CD4-positive, alpha-beta T cell treated with Interleukin-6 at 100 ng/mL for 8 hours (primary cell): Measurements from ENCODE around the gene SKOR1.

Experiments used
- DNase-seq: peaks from one replicate; pipeline ENCODE4 v3.0.0-alpha.2; 2020; ENCODE audit warnings: mixed read lengths, low spot score

The SKOR1 gene

GRCh38 chr15:67794832-67795574 is 30.3 kb upstream of the SKOR1 start:
- no peak for DNase-seq

GRCh38 chr15:67796196-67797127 is 28.8 kb upstream of the SKOR1 start:
- DNase-seq, result no peak

DNA sequence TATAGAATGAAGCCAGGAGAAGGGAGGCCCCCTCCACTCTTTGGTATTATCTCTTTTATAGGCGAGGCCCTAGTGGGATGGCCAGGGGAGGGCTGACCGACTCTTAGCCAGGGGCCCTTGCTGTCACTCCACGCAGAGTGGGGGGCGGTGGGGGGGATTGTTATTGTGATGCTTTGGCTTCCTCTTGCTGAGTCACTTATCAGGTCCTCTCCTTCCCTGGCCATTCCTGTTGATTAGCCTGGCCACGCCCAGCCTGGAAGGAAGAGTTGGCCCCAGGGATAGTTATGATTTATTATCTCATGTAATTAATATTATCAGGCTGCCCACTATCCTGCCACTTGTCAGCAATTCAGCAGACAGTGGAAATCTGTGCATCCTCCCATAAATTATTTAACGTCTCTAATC is 25.5 kb upstream of the SKOR1 start:
- no peak for DNase-seq

DNA sequence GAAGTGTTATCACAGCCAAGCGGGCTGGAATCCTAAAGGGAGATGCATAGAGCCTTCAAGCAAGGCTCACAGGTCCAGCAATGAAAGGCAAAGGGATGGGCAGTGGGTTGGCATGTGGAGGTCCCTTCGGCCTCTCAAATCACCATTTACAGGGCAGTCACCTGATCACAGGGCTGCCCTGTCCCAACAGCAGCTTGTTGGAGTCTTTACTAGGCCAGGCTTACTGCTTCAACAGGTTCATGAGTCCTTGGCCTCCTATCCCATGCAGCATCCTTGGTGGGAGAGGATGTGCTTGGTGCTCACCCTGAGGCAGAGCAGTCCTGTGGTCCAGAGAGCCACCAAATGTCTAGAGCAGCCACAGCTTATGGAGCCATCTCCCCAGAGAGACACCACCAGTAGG is 24.2 kb upstream of the SKOR1 start:
- no peak for DNase-seq

- no peak for DNase-seq
Measured at GRCh38 chr15:67801926-67802914, 23.1 kb upstream of the SKOR1 start.

GRCh38 chr15:67803299-67803698 is 22.0 kb upstream of the SKOR1 start:
- DNase-seq, result no peak

DNA sequence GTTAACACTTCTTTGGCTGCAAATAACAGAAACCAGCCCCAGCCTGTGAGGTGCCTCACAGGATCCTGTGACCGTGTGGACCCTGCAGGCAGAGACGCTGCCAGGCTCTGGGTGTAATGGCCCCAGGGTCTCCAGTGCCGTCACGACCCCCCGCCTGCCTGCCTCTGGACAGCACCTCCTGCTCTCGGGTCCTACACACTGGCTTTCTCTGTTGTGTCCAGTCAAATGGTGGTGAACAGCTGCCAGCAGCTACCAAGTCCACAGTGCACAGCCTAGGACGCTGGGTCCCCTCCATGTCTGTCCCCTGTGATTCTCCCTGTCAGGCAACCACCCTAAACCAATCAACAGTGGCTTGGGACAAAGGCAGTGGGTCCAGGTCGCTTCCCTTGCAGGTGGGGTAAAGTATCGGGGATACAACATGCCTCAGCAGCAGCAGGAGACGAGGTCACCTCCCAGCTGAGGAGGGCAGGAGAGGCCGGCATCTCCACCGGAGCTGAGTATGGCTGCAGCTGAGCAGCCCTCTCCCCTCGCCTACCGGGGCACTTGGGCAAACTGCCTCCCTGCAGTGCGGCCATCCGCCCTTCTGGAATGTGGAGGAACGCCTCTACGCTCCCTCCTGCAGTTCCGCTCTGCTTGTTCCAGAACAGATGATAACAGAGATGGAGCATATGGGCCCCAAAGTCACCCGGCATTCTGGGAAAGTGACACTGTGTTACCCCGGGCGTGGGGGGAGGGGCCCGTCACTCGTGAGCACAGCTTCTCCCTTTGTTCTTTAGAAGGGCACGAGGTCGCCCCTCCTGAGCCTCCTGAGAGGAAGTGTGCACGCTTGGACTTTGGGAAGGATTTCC is 21.1 kb upstream of the SKOR1 start:
- DNase-seq, result no peak

DNA sequence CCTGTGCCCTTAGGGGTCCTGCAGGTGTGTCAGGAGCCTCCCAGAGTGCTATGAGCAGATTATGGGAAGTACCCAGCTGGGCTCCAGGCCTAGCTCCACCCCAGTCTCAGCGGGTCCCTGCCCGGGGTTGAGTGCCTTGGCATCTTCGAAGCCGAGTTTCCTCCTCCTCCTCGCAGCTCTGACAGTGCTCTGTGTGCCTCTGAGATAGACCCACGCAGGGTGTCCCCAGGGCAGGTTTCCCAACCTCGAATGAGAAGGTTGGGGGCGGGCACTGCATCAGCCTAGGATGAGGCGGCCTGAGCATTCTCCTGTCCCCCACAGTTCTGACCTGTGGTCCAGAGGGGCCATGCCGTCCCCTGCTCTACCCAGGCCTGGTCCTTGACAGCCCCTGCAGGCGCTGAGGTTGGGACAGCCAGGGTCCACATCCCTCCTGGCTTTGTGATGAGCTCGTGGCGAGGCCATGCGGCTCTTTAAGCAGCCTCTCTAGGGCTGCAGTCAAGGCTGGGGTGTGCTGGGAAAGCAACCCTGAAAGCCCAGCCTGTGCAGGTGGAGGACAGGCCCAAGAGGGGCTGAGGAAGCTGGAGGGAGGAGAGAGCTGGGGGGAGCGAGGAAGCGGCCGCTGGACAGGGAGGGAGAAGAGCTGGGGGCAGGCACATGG is 20.2 kb upstream of the SKOR1 start:
- no peak for DNase-seq

DNA sequence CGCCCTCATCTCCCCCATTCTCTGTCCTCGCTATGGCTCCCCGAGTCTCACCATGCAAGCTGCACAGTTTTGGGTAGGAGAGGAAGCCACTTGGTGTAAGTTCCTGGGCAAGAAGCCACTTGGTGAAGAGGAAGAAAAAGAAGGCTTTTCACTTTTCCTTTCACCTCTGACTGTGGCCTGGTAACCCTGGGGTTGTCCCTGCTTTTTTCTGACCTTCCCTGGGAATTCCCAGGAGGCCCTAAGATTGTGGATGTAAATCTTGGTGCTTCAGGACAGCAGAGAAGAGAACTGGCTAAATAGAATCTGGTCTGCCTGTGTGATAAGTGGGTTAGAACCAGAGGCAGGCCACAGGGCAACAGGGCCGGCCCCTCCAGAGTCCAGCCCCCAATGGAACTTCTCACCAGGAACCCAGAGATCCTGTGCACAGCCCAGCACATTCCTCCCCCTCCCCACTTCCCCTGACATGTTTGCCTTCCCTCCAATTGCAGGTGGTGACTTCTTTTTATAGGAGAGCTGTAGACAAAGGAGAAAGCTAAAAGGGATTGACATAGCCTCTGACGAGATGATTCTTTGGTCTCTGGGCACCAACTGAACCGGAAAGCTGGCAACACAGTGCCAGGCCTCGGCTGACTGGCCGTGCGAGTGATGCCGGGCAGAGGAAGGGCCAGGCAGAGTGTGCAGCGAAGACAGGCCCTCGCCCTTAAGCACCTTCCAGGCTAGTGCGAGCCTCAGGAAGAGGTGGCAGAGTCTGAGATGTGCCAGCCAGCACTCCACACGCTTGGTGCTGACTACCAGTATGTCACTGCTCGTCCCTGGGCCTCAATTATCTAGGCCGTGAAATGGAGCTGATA is 19.4 kb upstream of the SKOR1 start:
- no peak for DNase-seq

- DNase-seq, result no peak
Measured at GRCh38 chr15:67806536-67806935, 18.8 kb upstream of the SKOR1 start.

DNA sequence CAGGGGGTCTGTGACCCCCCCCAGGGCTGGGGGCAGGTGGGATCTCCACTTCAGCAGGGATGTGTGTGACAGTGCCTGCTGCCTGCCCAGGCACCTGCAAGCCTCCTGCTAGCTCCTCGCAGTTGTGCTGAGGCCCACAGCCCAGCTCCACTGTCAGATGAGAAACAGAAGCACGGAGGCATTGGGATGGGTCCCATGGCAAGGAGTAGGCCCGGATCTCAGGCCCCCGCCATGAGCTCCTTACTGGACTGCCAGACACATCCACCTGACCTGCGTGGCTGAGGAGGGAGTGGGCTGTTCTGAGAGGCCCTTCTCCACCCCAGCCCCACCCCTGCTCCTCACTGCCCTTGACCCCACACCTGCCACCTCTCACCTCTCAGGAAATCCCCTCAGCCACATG is 18.2 kb upstream of the SKOR1 start:
- DNase-seq, result no peak

GRCh38 chr15:67807836-67808235 is 17.5 kb upstream of the SKOR1 start:
- no peak for DNase-seq

- no peak for DNase-seq
Measured at GRCh38 chr15:67808821-67809220, 16.5 kb upstream of the SKOR1 start.

DNA sequence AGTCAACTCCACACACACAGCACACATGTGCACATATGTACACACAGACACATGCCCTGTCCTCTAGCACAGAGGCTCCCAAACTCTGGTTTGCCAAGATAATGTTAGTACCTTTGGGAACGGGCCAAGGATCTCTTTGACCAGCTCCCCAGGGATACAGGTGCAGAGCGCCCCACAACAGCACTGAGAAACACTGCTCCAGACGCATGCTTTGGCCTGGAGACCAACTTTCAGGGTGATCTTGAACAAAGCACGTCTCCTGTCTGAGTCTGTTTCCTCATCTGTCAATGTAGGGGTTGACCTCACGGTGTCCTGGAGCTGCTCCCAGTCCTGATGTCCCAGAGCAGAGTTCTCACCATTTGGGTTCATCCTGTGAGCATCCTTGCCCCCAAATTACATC is 15.9 kb upstream of the SKOR1 start:
- no peak for DNase-seq

DNA sequence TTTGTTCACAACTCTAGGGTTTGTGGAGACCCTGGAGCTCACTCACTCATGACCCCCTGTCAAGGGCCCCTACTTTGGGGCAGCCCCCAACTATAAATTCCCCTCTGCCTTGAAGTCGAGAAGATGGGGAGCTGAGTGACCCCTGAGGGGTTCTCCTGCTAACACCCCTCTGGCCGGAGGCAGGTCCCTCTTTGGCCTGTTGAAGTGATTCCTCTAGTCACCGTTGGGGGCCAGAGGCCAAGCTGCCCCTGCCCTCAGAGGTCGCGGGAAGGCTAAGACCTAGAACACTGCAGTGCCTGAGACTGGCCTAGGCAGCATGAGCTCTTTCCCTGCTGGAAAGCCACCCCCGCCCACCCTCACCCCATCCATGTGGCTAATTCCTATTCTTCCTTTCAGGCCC is 15.4 kb upstream of the SKOR1 start:
- DNase-seq, result no peak

DNA sequence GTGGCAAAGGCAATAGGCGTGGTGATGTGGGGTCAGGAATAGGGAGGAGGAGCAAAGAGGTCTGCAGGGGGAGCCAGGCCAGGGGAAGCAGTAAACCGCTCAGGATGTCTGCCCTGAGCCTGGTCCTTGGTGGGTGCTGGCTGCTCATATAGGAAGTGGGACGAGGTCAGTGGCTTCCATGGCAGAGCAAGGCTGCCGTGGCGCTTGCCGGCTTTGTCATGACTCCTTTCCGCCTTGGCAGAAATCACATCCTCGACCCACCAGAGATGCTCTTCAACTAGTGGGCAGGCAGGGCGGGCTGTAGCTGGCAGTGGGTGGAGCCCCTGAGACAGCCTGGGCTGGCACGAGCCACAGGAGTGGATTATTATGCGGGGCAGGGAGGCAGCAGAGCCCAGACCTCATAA is 13.1 kb upstream of the SKOR1 start:
- DNase-seq, result no peak

DNA sequence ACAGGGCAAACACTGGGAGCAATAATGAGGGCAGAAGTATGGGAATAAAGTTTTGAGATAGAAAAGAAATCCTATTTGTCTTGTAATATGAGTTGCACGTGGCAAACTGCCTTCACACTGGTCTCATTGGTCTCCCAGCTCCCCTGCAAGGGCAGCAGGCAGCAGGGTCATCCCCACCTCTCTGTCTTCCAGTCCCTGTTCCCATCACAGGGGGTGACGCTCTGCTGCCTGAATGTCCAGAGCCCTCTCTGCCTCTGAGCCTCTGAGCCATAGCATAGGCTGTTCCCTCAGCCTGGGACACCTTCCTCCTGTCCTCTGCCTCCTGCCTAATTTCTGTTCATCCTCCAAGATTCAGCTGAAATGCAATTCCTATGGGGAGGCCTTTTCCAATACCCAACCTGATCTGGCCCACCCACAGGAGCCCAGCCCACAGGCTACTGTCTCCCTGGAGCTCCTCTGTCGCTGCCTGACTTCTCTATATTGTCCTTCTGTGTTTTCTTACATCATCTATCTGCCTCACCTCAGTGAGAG is 12.1 kb upstream of the SKOR1 start:
- DNase-seq, result no peak

DNA sequence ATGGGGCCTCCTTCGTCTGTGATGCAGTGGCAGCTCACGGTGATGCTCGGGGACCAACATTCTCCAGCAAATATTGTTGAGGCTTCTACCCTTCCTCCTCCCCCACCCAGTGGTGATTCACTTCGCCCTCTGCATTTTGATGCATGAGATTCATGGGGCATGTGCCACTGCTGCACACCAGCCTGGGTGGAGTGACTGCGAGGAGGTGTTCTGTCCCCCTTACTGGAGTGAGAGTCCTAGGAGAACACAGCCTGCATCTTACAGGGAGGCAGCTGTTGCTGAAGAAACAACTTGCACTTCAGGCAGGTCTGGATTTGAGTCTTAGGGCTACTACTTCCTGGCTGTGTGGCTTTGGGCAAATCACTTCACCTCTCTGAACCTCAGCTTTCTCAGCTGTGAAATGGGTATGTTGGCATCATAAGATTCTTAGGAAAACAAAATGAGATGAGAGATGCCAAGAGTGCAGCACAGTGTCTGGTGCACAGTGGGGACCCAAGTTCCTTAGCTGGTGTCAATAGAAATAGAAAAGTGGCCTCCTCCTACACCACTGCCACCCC is 10.2 kb upstream of the SKOR1 start:
- no peak for DNase-seq

DNA sequence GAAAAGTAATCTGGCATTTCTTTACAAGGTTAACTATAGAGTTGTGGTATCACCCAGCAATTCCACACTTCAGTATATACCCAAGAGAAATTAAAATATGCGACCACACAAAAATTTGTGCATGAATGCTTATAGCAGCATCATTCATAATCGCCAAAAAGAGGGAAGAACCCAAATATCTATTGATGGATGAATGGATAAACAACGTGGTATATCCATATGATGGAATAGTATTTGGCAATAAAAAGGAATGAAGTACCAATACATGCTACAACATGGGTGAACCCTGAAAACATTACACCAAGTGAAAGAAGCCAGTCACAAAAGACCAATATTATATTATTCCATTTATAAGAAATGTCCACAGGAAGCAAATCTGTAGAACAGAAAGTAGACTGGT is 8.6 kb upstream of the SKOR1 start:
- no peak for DNase-seq
